Kasumi-1 (cell line): Measurements from ENCODE around the gene ENDOU.

Experiments
- DNase-seq, 2 experiments: peaks; one replicate each; lab custom pipeline; 2025; lab: John Stamatoyannopoulos, UW

The ENDOU gene

GRCh38 chr12:47757364-47757839 is 32.1 kb upstream of the ENDOU start:
- DNase-seq, result no peak

GRCh38 chr12:47755655-47756562 is 30.6 kb upstream of the ENDOU start:
- DNase-seq, result no peak

GRCh38 chr12:47754881-47755280 is 29.6 kb upstream of the ENDOU start:
- no peak for DNase-seq

- DNase-seq, result no peak
Measured at GRCh38 chr12:47754126-47754525, 28.8 kb upstream of the ENDOU start.

GRCh38 chr12:47753021-47754001 is 28.0 kb upstream of the ENDOU start:
- no peak for DNase-seq

GRCh38 chr12:47752552-47752951 is 27.3 kb upstream of the ENDOU start:
- no peak for DNase-seq

GRCh38 chr12:47752121-47752520 is 26.8 kb upstream of the ENDOU start:
- DNase-seq, result no peak

- no peak for DNase-seq
Measured at GRCh38 chr12:47751561-47751960, 26.3 kb upstream of the ENDOU start.

GRCh38 chr12:47750916-47751470 is 25.7 kb upstream of the ENDOU start:
- no peak for DNase-seq

- no peak for DNase-seq
Measured at GRCh38 chr12:47750229-47750798, 25.0 kb upstream of the ENDOU start.

- no peak for DNase-seq
Measured at GRCh38 chr12:47748899-47749298, 23.6 kb upstream of the ENDOU start.

GRCh38 chr12:47748507-47748828 is 23.2 kb upstream of the ENDOU start:
- DNase-seq, result no peak

GRCh38 chr12:47747596-47748506 is 22.6 kb upstream of the ENDOU start:
- no peak for DNase-seq

- DNase-seq, result no peak
Measured at GRCh38 chr12:47747126-47747525, 21.8 kb upstream of the ENDOU start.

- DNase-seq, result no peak
Measured at GRCh38 chr12:47746523-47746922, 21.2 kb upstream of the ENDOU start.

- DNase-seq, result no peak
Measured at GRCh38 chr12:47746073-47746472, 20.8 kb upstream of the ENDOU start.

GRCh38 chr12:47745485-47746041 is 20.3 kb upstream of the ENDOU start:
- no peak for DNase-seq

GRCh38 chr12:47744778-47745436 is 19.6 kb upstream of the ENDOU start:
- DNase-seq, result no peak

GRCh38 chr12:47744005-47744651 is 18.8 kb upstream of the ENDOU start:
- DNase-seq, result peak; percentile 13 to 17
